Mesenchymal stem cell (in vitro differentiated cells and primary cell): ENCODE measurements around the gene CXCR3.

Experiments
- DNase-seq: peaks from one replicate; pipeline ENCODE4 v3.0.0-alpha.2; 2013
- H2AFZ ChIP-seq: one replicate; pipeline ENCODE4 v1.6.1; 2013; ENCODE audit warnings: low read depth, mild to moderate bottlenecking, control low read depth, inconsistent platforms, low read length, moderate library complexity
- H2AK5ac ChIP-seq: 2 replicates; pipeline ENCODE4 v1.6.1; 2013; ENCODE audit warnings: low read length, moderate library complexity, mild to moderate bottlenecking, inconsistent platforms; ENCODE audit not compliant: severe bottlenecking
- H2BK120ac ChIP-seq: one replicate; pipeline ENCODE4 v1.6.1; 2013; ENCODE audit warnings: low read depth, mild to moderate bottlenecking, inconsistent platforms, low read length, moderate library complexity
- H2BK12ac ChIP-seq, 2 experiments: one replicate each; pipeline ENCODE4 v1.6.1; 2013; ENCODE audit warnings: inconsistent platforms in 2 of 2, low read length in 2 of 2, mild to moderate bottlenecking in 2 of 2, moderate library complexity in 2 of 2, control low read depth in 1 of 2
- H2BK15ac ChIP-seq: one replicate; pipeline ENCODE4 v1.6.1; 2013; ENCODE audit warnings: mild to moderate bottlenecking, low read depth, inconsistent platforms; ENCODE audit not compliant: poor library complexity, severe bottlenecking
- H2BK5ac ChIP-seq: 2 replicates; pipeline ENCODE4 v1.6.1; 2013; ENCODE audit warnings: low read depth, mild to moderate bottlenecking, low read length, control low read depth, inconsistent platforms; ENCODE audit not compliant: poor library complexity, severe bottlenecking
- H3K14ac ChIP-seq, 2 experiments: one replicate each; pipeline ENCODE4 v1.6.1; 2013; ENCODE audit warnings: inconsistent platforms in 2 of 2, low read length in 2 of 2, control low read depth in 1 of 2, mild to moderate bottlenecking in 1 of 2, moderate library complexity in 1 of 2
- H3K18ac ChIP-seq, 2 experiments: one replicate each; pipeline ENCODE4 v1.6.1; 2013; ENCODE audit warnings: inconsistent platforms in 2 of 2, low read length in 2 of 2, control low read depth in 1 of 2, low read depth in 1 of 2, mild to moderate bottlenecking in 1 of 2
- H3K23ac ChIP-seq, 2 experiments: one replicate each; pipeline ENCODE4 v1.6.1; 2013; ENCODE audit warnings: inconsistent platforms in 2 of 2, low read length in 2 of 2, mild to moderate bottlenecking in 2 of 2, moderate library complexity in 2 of 2, control low read depth in 1 of 2
- H3K27ac ChIP-seq: 2 replicates; pipeline ENCODE4 v1.5.1; 2013; ENCODE audit warnings: mild to moderate bottlenecking, moderate library complexity, low read length, control low read depth, inconsistent platforms; ENCODE audit not compliant: poor library complexity, severe bottlenecking
- H3K27me3 ChIP-seq, 2 experiments: 2 replicates each; pipeline versions ENCODE4 v1.6.1 to v1.7.0; 2013; ENCODE audit warnings: low read length in 2 of 2, mild to moderate bottlenecking in 2 of 2, moderate library complexity in 2 of 2, control low read depth in 1 of 2, inconsistent platforms in 1 of 2; ENCODE audit not compliant: control insufficient read depth in 1 of 2, insufficient read depth in 1 of 2
- H3K36me3 ChIP-seq, 2 experiments: 2 replicates each; pipeline versions ENCODE4 v1.6.1 to v1.7.0; 2013; ENCODE audit warnings: low read length in 2 of 2, control low read depth in 1 of 2, inconsistent platforms in 1 of 2, low read depth in 1 of 2, mild to moderate bottlenecking in 1 of 2; ENCODE audit not compliant: insufficient read depth in 2 of 2, control insufficient read depth in 1 of 2
- H3K4ac ChIP-seq, 2 experiments: one replicate each; pipeline ENCODE4 v1.6.1; 2013; ENCODE audit warnings: inconsistent platforms in 2 of 2, low read length in 2 of 2, mild to moderate bottlenecking in 2 of 2, moderate library complexity in 2 of 2, control low read depth in 1 of 2, low read depth in 1 of 2
- H3K4me1 ChIP-seq: 2 replicates; pipeline ENCODE4 v1.6.1; 2013; ENCODE audit warnings: low read depth, low read length, control low read depth; ENCODE audit not compliant: control insufficient read depth, insufficient read depth
- H3K4me2 ChIP-seq: 2 replicates; pipeline ENCODE4 v1.6.1; 2013; ENCODE audit warnings: low read length, mild to moderate bottlenecking, inconsistent platforms; ENCODE audit not compliant: poor library complexity, severe bottlenecking
- H3K4me3 ChIP-seq, 2 experiments: 2 replicates each; pipeline versions ENCODE4 v1.5.1 to v1.7.0; 2013; ENCODE audit warnings: low read length in 2 of 2, mild to moderate bottlenecking in 2 of 2, control low read depth in 1 of 2, low read depth in 1 of 2; ENCODE audit not compliant: insufficient read depth in 1 of 2
- H3K79me1 ChIP-seq: replicated peaks from 2 replicates; pipeline ENCODE4 v1.6.1; 2013; ENCODE audit warnings: mild to moderate bottlenecking, control low read depth, low read length, inconsistent platforms; ENCODE audit not compliant: poor library complexity, severe bottlenecking
- H3K9ac ChIP-seq: 2 replicates; pipeline ENCODE4 v1.7.0; 2013; ENCODE audit warnings: mild to moderate bottlenecking, low read length, moderate library complexity
- H3K9me3 ChIP-seq: 2 replicates; pipeline ENCODE4 v1.7.0; 2013; ENCODE audit warnings: mild to moderate bottlenecking, low read length; ENCODE audit not compliant: control insufficient read depth
- H4K8ac ChIP-seq: one replicate; pipeline ENCODE4 v1.6.1; 2013; ENCODE audit warnings: inconsistent platforms, mild to moderate bottlenecking, low read length, moderate library complexity
- H4K91ac ChIP-seq: one replicate; pipeline ENCODE4 v1.6.1; 2013; ENCODE audit warnings: mild to moderate bottlenecking, low read length, inconsistent platforms
- WGBS: methylation state at CpG from one replicate; pipeline ENCODE4 v1.1.7; 2013; ENCODE audit warnings: mixed read lengths; 5-methylcytosine and 5-hydroxymethylcytosine counted together

The CXCR3 gene

GRCh38 chrX:71606536-71607216 is 11.6 kb downstream of the CXCR3 start:
- Histone ChIP-seq H2BK15ac (no peak overlapping the region), H3K9me3 (peaks cover 47% of the 10 kb centered on the region), H2AFZ (no peak overlapping the region), H3K14ac (no peak overlapping the region), H4K8ac (no peak overlapping the region), H3K9ac (no peak overlapping the region), H3K79me1 (peaks cover 11% of the 10 kb centered on the region), H2AK5ac (no peak overlapping the region), H2BK12ac (no peak overlapping the region), H3K4me2 (no peak overlapping the region), H3K36me3 (peaks cover 40 to 89% of the 10 kb centered on the region in 2 experiments), H2BK5ac (no peak overlapping the region), H4K91ac (no peak overlapping the region), H3K4me1 (no peaks in the 10 kb centered on the region), H3K27me3 (no peaks in the 10 kb centered on the region), H3K27ac (no peak overlapping the region), H3K4me3 (no peak overlapping the region), H3K23ac (no peak overlapping the region), H3K4ac (no peak overlapping the region), H2BK120ac (no peak overlapping the region), H3K18ac (no peak overlapping the region)
- 86% methylated on average over 9 of the region's 9 CpGs for WGBS
- no peak for DNase-seq

GRCh38 chrX:71604796-71605568 is 13.3 kb downstream of the CXCR3 start:
- WGBS: 99% methylated on average over 5 of the region's 8 CpGs
- no peak overlapping the region for H2AK5ac ChIP-seq
- no peak overlapping the region for H4K91ac ChIP-seq
- H4K8ac ChIP-seq: no peak overlapping the region
- no peak overlapping the region for H3K4ac ChIP-seq
- no peak overlapping the region for H2BK120ac ChIP-seq
- no peak overlapping the region for H3K9ac ChIP-seq
- H3K14ac ChIP-seq: no peak overlapping the region
- no peak overlapping the region for H2AFZ ChIP-seq
- no peak overlapping the region for H2BK12ac ChIP-seq
- peaks cover 34 to 89% of the 10 kb centered on the region in 2 experiments for H3K36me3 ChIP-seq
- peaks cover 47% of the 10 kb centered on the region for H3K9me3 ChIP-seq
- no peaks in the 10 kb centered on the region for H3K27me3 ChIP-seq
- no peak overlapping the region for H3K18ac ChIP-seq
- no peak overlapping the region for H3K4me2 ChIP-seq
- DNase-seq: no peak
- no peak overlapping the region for H3K27ac ChIP-seq
- no peaks in the 10 kb centered on the region for H3K4me1 ChIP-seq
- no peak overlapping the region for H3K4me3 ChIP-seq
- H2BK5ac ChIP-seq: no peak overlapping the region
- no peak overlapping the region for H3K23ac ChIP-seq
- H2BK15ac ChIP-seq: no peak overlapping the region
- peaks cover 10% of the 10 kb centered on the region for H3K79me1 ChIP-seq

GRCh38 chrX:71604141-71604540 is 14.2 kb downstream of the CXCR3 start:
- Histone ChIP-seq H3K79me1 (peaks cover 8% of the 10 kb centered on the region), H3K9me3 (peaks cover 42% of the 10 kb centered on the region), H3K4me2 (no peak overlapping the region), H2BK5ac (no peak overlapping the region), H2BK12ac (no peak overlapping the region), H3K23ac (no peak overlapping the region), H3K18ac (no peak overlapping the region), H3K4ac (no peak overlapping the region), H3K27ac (no peak overlapping the region), H3K9ac (peak overlapping the region; percentile 8), H2AFZ (no peak overlapping the region), H3K4me1 (no peaks in the 10 kb centered on the region), H3K36me3 (peaks cover 37 to 89% of the 10 kb centered on the region in 2 experiments), H3K4me3 (no peak overlapping the region), H4K91ac (no peak overlapping the region), H3K14ac (no peak overlapping the region), H2AK5ac (no peak overlapping the region), H2BK120ac (no peak overlapping the region), H3K27me3 (peaks cover 0 to 4% of the 10 kb centered on the region in 2 experiments), H2BK15ac (no peak overlapping the region), H4K8ac (no peak overlapping the region)
- WGBS: 85% methylated on average over 10 of the region's 10 CpGs
- DNase-seq: peak; percentile 3

- peak; percentile 1 for DNase-seq
- Histone ChIP-seq H3K23ac (no peak overlapping the region), H3K4me2 (no peak overlapping the region), H2BK15ac (no peak overlapping the region), H3K79me1 (peaks cover 7% of the 10 kb centered on the region), H3K9me3 (peaks cover 37% of the 10 kb centered on the region), H3K36me3 (peaks cover 40 to 86% of the 10 kb centered on the region in 2 experiments), H3K4me3 (no peak overlapping the region), H3K9ac (no peak overlapping the region), H2AK5ac (no peak overlapping the region), H2BK120ac (no peak overlapping the region), H3K14ac (no peak overlapping the region), H3K4ac (no peak overlapping the region), H3K18ac (no peak overlapping the region), H3K4me1 (no peaks in the 10 kb centered on the region), H3K27me3 (peaks cover 0 to 4% of the 10 kb centered on the region in 2 experiments), H2BK12ac (no peak overlapping the region), H2AFZ (no peak overlapping the region), H2BK5ac (no peak overlapping the region), H4K8ac (no peak overlapping the region), H3K27ac (no peak overlapping the region), H4K91ac (no peak overlapping the region)
- 77% methylated on average over 32 of the region's 33 CpGs for WGBS
Observed at GRCh38 chrX:71603618-71604017, 14.7 kb downstream of the CXCR3 start.
